K562 (cell line): Measurements from ENCODE around the gene UNC5C. TPM values are rescaled to one million over a fixed set of nuclear protein-coding genes. Genes with fewer than 3 reads are reported as not detected.

Experiments used
- ATAC-seq: fragments of 200-7000 bp; cut with Tn5 transposase; 3 replicates; pipeline ENCODE4 v1.9.1; 2020; ENCODE audit warnings: moderate library complexity
- BruUV-seq: library from RNA; stranded (reverse); fragments of 400-500 nt; replicated peaks from 2 replicates; lab custom pipeline; 2021; lab: Mats Ljungman, UMichigan
- CTCF ChIA-PET: fragments of 300-600 bp; formaldehyde crosslinking; extraction: SDS; loops from one replicate; lab custom pipeline; 2021; ENCODE audit warnings: low intra/inter-chr PET ratio; lab: Yijun Ruan, JAX
- POLR2A ChIA-PET: fragments of 300-600, 350-650 bp; sonication (Branson Sonifier 250); formaldehyde crosslinking; extraction: SDS; loops from one replicate; lab custom pipeline; 2021; ENCODE audit warnings: antibody characterized with exemption, inconsistent platforms; lab: Yijun Ruan, JAX
- DNase-seq, 4 experiments: peaks; one replicate each; pipeline versions ENCODE4 v3.0.0 to v3.0.0-alpha.2; 2011 to 2018; ENCODE audit warnings: low spot score in 3 of 4, mixed read lengths in 3 of 4; ENCODE audit errors: extremely low read depth in 1 of 4
- FAIRE-seq: peaks from 2 replicates; lab custom pipeline; 2011; peaks lifted over from hg19 to GRCh38; lab: Jason Lieb, UNC
- H2AFZ ChIP-seq: 2 replicates; pipeline ENCODE4 v1.6.0; 2011; ENCODE audit warnings: low read depth, low read length, control low read depth, inconsistent platforms
- H3K27ac ChIP-seq: fragments of 200-600 bp; 3 replicates; pipeline ENCODE4 v1.8.0; 2011; ENCODE audit warnings: low read depth, mild to moderate bottlenecking, control low read depth, inconsistent platforms, low read length, moderate library complexity, mixed read lengths; ENCODE audit errors: extremely low read depth
- H3K27me3 ChIP-seq, 2 experiments: fragments of 300-600 bp in 1 of 2; 2 replicates in 1 of 2; 3 replicates in 1 of 2; pipeline versions ENCODE4 v1.6.0 to v1.8.0; 2011; ENCODE audit warnings: inconsistent platforms in 2 of 2, low read length in 2 of 2, mild to moderate bottlenecking in 1 of 2, mixed read lengths in 1 of 2, moderate library complexity in 1 of 2; ENCODE audit not compliant: control insufficient read depth in 2 of 2, insufficient read depth in 2 of 2
- H3K36me3 ChIP-seq: fragments of 300-600 bp; 3 replicates; pipeline ENCODE4 v1.8.0; 2011; ENCODE audit warnings: mild to moderate bottlenecking, low read length, inconsistent platforms; ENCODE audit not compliant: control insufficient read depth, insufficient read depth
- H3K4me1 ChIP-seq, 2 experiments: fragments of 200-600 bp in 1 of 2; replicated peaks in 1 of 2; 2 replicates in 1 of 2; 3 replicates in 1 of 2; pipeline versions ENCODE4 v1.5.1 to v1.8.0; 2011; ENCODE audit warnings: inconsistent platforms in 2 of 2, low read length in 2 of 2, mild to moderate bottlenecking in 1 of 2, mixed read lengths in 1 of 2, moderate library complexity in 1 of 2; ENCODE audit not compliant: control insufficient read depth in 2 of 2, insufficient read depth in 2 of 2
- H3K4me2 ChIP-seq: 2 replicates; pipeline ENCODE4 v1.6.1; 2011; ENCODE audit warnings: low read length, control low read depth, inconsistent platforms, mixed read lengths; ENCODE audit not compliant: insufficient read depth
- H3K4me3 ChIP-seq: fragments of 200-600 bp; sonication (generic), shearing (Covaris generic); 2 replicates; pipeline ENCODE4 v1.5.1; 2016; ENCODE audit warnings: control low read depth, inconsistent platforms
- H3K79me2 ChIP-seq: fragments of 200-600 bp; 3 replicates; pipeline ENCODE4 v1.8.0; 2011; ENCODE audit warnings: low read length, inconsistent platforms; ENCODE audit not compliant: control insufficient read depth, insufficient read depth
- H3K9ac ChIP-seq, 2 experiments: 2 replicates each; pipeline versions ENCODE4 v1.6.0 to v1.6.1; 2011; ENCODE audit warnings: low read depth in 2 of 2, low read length in 2 of 2, control low read depth in 1 of 2, inconsistent platforms in 1 of 2, mild to moderate bottlenecking in 1 of 2, mixed read lengths in 1 of 2; ENCODE audit not compliant: insufficient read depth in 1 of 2
- H3K9me1 ChIP-seq: one replicate; pipeline ENCODE4 v1.6.0; 2011; ENCODE audit warnings: inconsistent platforms, mild to moderate bottlenecking, low read length, moderate library complexity; ENCODE audit not compliant: control insufficient read depth, insufficient read depth
- H3K9me3 ChIP-seq: replicated peaks from 2 replicates; pipeline ENCODE4 v1.5.1; 2011; ENCODE audit warnings: low read depth, low read length, inconsistent platforms; ENCODE audit not compliant: control insufficient read depth, insufficient read depth
- H4K20me1 ChIP-seq: replicated peaks from 2 replicates; pipeline ENCODE4 v1.6.1; 2011; ENCODE audit warnings: low read length, inconsistent platforms, mixed read lengths; ENCODE audit not compliant: control insufficient read depth, insufficient read depth
- AFF4 ChIP-seq: sonication (generic); formaldehyde crosslinking; IDR thresholded peaks from 2 replicates; pipeline ENCODE4 v1.8.0; 2023; ENCODE audit warnings: mild to moderate bottlenecking, missing genetic modification reagents
- CREB1 ChIP-seq, 2 experiments: sonication (generic) in 1 of 2; formaldehyde crosslinking in 1 of 2; IDR thresholded peaks; 2 replicates each; pipeline versions ENCODE4 v1.6.1 to v1.8.0; 2012 to 2022; ENCODE audit warnings: inconsistent platforms in 1 of 2, mild to moderate bottlenecking in 1 of 2, missing genetic modification reagents in 1 of 2, moderate library complexity in 1 of 2
- CUX1 ChIP-seq: fragments of 200-800 bp; sonication (Bioruptor generic); IDR thresholded peaks from 2 replicates; pipeline ENCODE4 v1.6.1; 2016; ENCODE audit warnings: missing genetic modification characterization, missing compliant biosample characterization
- NR0B1 ChIP-seq: fragments of 450-650 bp; IDR thresholded peaks from one replicate; pipeline ENCODE4 v1.6.1; 2018; ENCODE audit warnings: mild to moderate bottlenecking, moderate library complexity; ENCODE audit not compliant: partially characterized antibody
- SMAD3 ChIP-seq: fragments of 450-650 bp; formaldehyde crosslinking; conservative IDR thresholded peaks from 2 replicates; pipeline ENCODE4 v1.4.0; 2020; ENCODE audit warnings: mild to moderate bottlenecking
- SP2 ChIP-seq: IDR thresholded peaks from 2 replicates; pipeline ENCODE4 v1.6.1; 2011; ENCODE audit warnings: mild to moderate bottlenecking, low read depth, low read length, moderate library complexity; ENCODE audit not compliant: poor library complexity, severe bottlenecking; ENCODE audit errors: extremely low read depth
- SRSF7 ChIP-seq: fragments of 200-400 bp; formaldehyde crosslinking; optimal IDR thresholded peaks from 2 replicates; pipeline ENCODE3; 2017; ENCODE audit warnings: mild to moderate bottlenecking, low read depth, low read length
- TBP ChIP-seq: optimal IDR thresholded peaks from 2 replicates; pipeline ENCODE3; 2011; ENCODE audit warnings: low read depth, low read length, improper control_type of control experiment
- ZNF764 ChIP-seq: fragments of 250-450 bp; sonication (Bioruptor Pico); IDR thresholded peaks from 2 replicates; pipeline ENCODE4 v1.4.0; 2020; ENCODE audit warnings: low read depth, mild to moderate bottlenecking, moderate library complexity
- ZZZ3 ChIP-seq: fragments of 450-650 bp; IDR thresholded peaks from 2 replicates; pipeline ENCODE4 v1.6.1; 2016; ENCODE audit warnings: antibody characterized with exemption, mild to moderate bottlenecking, moderate library complexity
- WGBS: fragments of 100-300 bp; shearing (Covaris generic); methylation state at CpG from one replicate; pipeline ENCODE4 v1.1.6; 2016; ENCODE audit warnings: low coverage, mixed read lengths; ENCODE audit not compliant: insufficient coverage; ENCODE audit errors: missing lambda C conversion rate; 5-methylcytosine and 5-hydroxymethylcytosine counted together
- in situ Hi-C: fragments of 300-500 bp; cut with MboI; formaldehyde crosslinking; loops from 4 replicates; pipeline ENCODE4 v1.15.0; 2018; ENCODE audit warnings: inconsistent platforms, mixed read lengths
- intact Hi-C: fragments of 100-400 bp; cut with micrococcal nuclease; formaldehyde crosslinking; loops from 2 replicates; pipeline ENCODE4 v1.14.2; 2022
- polyA plus RNA-seq, 8 experiments: library from polyadenylated mRNA; depleted of rRNA in 4 of 8; stranded (reverse) in 5 of 8; unstranded in 3 of 8; fragments of >200 nt; fragmentation: Nextera tagmentation in 2 of 8; fragmentation: Illumina TruSeq in 1 of 8; extraction: Ambion mirVana in 2 of 8; extraction: Trizol in 1 of 8; gene quantifications; 2 replicates each; pipeline versions ENCODE4 v1.2.1 to v1.2.3, GENCODE V29; 2011 to 2014; ENCODE audit warnings: inconsistent platforms in 1 of 8, missing spikeins in 1 of 8
- total RNA-seq, 7 experiments: library from RNA; depleted of rRNA in 6 of 7; stranded (reverse); fragments of >200 nt in 6 of 7; fragmentation: Illumina TruSeq in 2 of 7; extraction: Trizol in 2 of 7; gene quantifications; 2 replicates each; pipeline versions ENCODE4 v1.2.1 to v1.2.3, GENCODE V29; 2011 to 2021; ENCODE audit warnings: low replicate concordance in 1 of 7

The UNC5C gene
- total and polyA plus RNA-seq, 9 of the 15 experiments (the other 6 are each of a cell fraction or from before 2014, with no cell fraction given): under 0.01 to 0.10 (median 0.03) TPM; not detected in 1

- no peaks in the 10 kb centered on the region for H3K9me1 ChIP-seq
- no peak for ATAC-seq
- H3K4me1 ChIP-seq: peaks cover 0 to 12% of the 10 kb centered on the region in 2 experiments; a peak in 2 of 5 replicates
- H3K9me3 ChIP-seq: no peaks in the 10 kb centered on the region
- no peak for FAIRE-seq
- H3K36me3 ChIP-seq: no peaks in the 10 kb centered on the region
- H3K79me2 ChIP-seq: no peaks in the 10 kb centered on the region
- H4K20me1 ChIP-seq: no peaks in the 10 kb centered on the region
- intact Hi-C loops (no loop called here), in situ Hi-C loops (no loop called here)
- DNase-seq: no peak
- H3K27me3 ChIP-seq: peaks cover 8 to 26% of the 10 kb centered on the region in 2 experiments; a peak in 4 of 5 replicates
- BruUV-seq: no TSS peak
- H3K4me2 ChIP-seq: no peak overlapping the region
- no peak overlapping the region for H3K4me3 ChIP-seq
- 0% methylated on average over 3 of the region's 3 CpGs for WGBS
- no peak overlapping the region for H2AFZ ChIP-seq
- no peak overlapping the region for H3K9ac ChIP-seq
- H3K27ac ChIP-seq: no peak overlapping the region
- POLR2A ChIA-PET: no interaction called here
- CTCF ChIA-PET: no interaction called here
- TF ChIP-seq CUX1 (CRISPR knock-in tag) (no peak), ZNF764 (CRISPR knock-in tag) (no peak), ZZZ3 (no peak), CREB1 (IDR thresholded peaks at IDR 0.05) (no peak), CREB1 (CRISPR knock-in tag; IDR thresholded peaks at IDR 0.05) (no peak), SP2 (no peak), TBP (no peak), AFF4 (no peak), SMAD3 (no peak), SRSF7 (no peak), NR0B1 (no peak)
Observed at GRCh38 chr4:95546221-95546620, 2.6 kb downstream of the UNC5C start.
